HepG2 (cell line): ENCODE results near the gene A1CF. TPM values are rescaled to one million over a fixed set of nuclear protein-coding genes. Genes with fewer than 3 reads are reported as not detected.

ENCODE experiments used
- ATM ChIP-seq: fragments of 450-650 bp; IDR thresholded peaks from 2 replicates; pipeline ENCODE4 v1.7.1; 2017; ENCODE audit warnings: mild to moderate bottlenecking, borderline replicate concordance
- EHMT2 ChIP-seq: fragments of 200-600 bp; sonication (generic); IDR thresholded peaks from 2 replicates; pipeline ENCODE4 v1.7.0; 2017; ENCODE audit warnings: antibody characterized with exemption, low read depth, low read length, borderline replicate concordance
- GFI1 ChIP-seq: sonication (generic); formaldehyde crosslinking; IDR thresholded peaks from 2 replicates; pipeline ENCODE4 v1.5.0; 2020; ENCODE audit warnings: missing genetic modification reagents, mild to moderate bottlenecking, borderline replicate concordance
- HNF1A ChIP-seq, 2 experiments: sonication (generic) in 1 of 2; formaldehyde crosslinking in 1 of 2; IDR thresholded peaks; 2 replicates each; pipeline versions ENCODE4 v1.4.0 to v1.6.1; 2016 to 2020; ENCODE audit warnings: borderline replicate concordance in 1 of 2, low read depth in 1 of 2, mild to moderate bottlenecking in 1 of 2, missing genetic modification reagents in 1 of 2
- HOXA5 ChIP-seq: sonication (generic); formaldehyde crosslinking; IDR thresholded peaks from 2 replicates; pipeline ENCODE4 v1.4.0; 2020; ENCODE audit warnings: missing genetic modification reagents
- POGZ ChIP-seq: sonication (generic); formaldehyde crosslinking; IDR thresholded peaks from 2 replicates; pipeline ENCODE4 v1.4.0; 2020; ENCODE audit warnings: mild to moderate bottlenecking, missing genetic modification reagents
- PRDM15 ChIP-seq: sonication (generic); formaldehyde crosslinking; IDR thresholded peaks from 2 replicates; pipeline ENCODE4 v1.4.0; 2020; ENCODE audit warnings: missing genetic modification reagents
- REXO4 ChIP-seq: sonication (generic); formaldehyde crosslinking; IDR thresholded peaks from 2 replicates; pipeline ENCODE4 v1.8.0; 2022; ENCODE audit warnings: missing genetic modification reagents, mild to moderate bottlenecking, borderline replicate concordance
- SETDB1 ChIP-seq: sonication (generic); formaldehyde crosslinking; IDR thresholded peaks from 2 replicates; pipeline ENCODE4 v1.5.1; 2020; ENCODE audit warnings: missing genetic modification reagents, mild to moderate bottlenecking, borderline replicate concordance
- SIN3B ChIP-seq: fragments of 150-350 bp; IDR thresholded peaks from 2 replicates; pipeline ENCODE4 v1.6.1; 2014; ENCODE audit warnings: low read length
- SIX4 ChIP-seq: sonication (generic); formaldehyde crosslinking; IDR thresholded peaks from 2 replicates; pipeline ENCODE4 v1.4.0; 2020; ENCODE audit warnings: missing genetic modification reagents
- SOX6 ChIP-seq, 2 experiments: fragments of 450-650 bp in 1 of 2; sonication (generic) in 1 of 2; formaldehyde crosslinking in 1 of 2; IDR thresholded peaks; 2 replicates each; pipeline versions ENCODE4 v1.4.0 to v1.6.1; 2017 to 2020; ENCODE audit warnings: antibody characterized with exemption in 1 of 2, mild to moderate bottlenecking in 1 of 2, missing genetic modification reagents in 1 of 2
- TEAD3 ChIP-seq: optimal IDR thresholded peaks from 2 replicates; pipeline ENCODE3; 2016; ENCODE audit warnings: borderline replicate concordance
- THRA ChIP-seq: sonication (generic); formaldehyde crosslinking; IDR thresholded peaks from 2 replicates; pipeline ENCODE4 v1.4.0; 2020; ENCODE audit warnings: missing genetic modification reagents, borderline replicate concordance
- ZNF383 ChIP-seq: sonication (generic); formaldehyde crosslinking; IDR thresholded peaks from 2 replicates; pipeline ENCODE4 v1.4.0; 2020; ENCODE audit warnings: missing genetic modification reagents, mild to moderate bottlenecking, borderline replicate concordance
- ZNF839 ChIP-seq: sonication (generic); formaldehyde crosslinking; IDR thresholded peaks from 2 replicates; pipeline ENCODE4 v1.4.0; 2020; ENCODE audit warnings: missing genetic modification reagents, mild to moderate bottlenecking, borderline replicate concordance
- ZSCAN21 ChIP-seq: sonication (generic); formaldehyde crosslinking; IDR thresholded peaks from 2 replicates; pipeline ENCODE4 v1.8.0; 2022; ENCODE audit warnings: mild to moderate bottlenecking, missing genetic modification reagents, moderate library complexity, borderline replicate concordance
- polyA plus RNA-seq, 8 experiments: library from polyadenylated mRNA; depleted of rRNA in 3 of 8; stranded (reverse) in 7 of 8; unstranded in 1 of 8; fragments of >200 nt; fragmentation: Illumina TruSeq in 4 of 8; extraction: Trizol in 4 of 8; gene quantifications; 2 replicates each; pipeline versions ENCODE4 v1.2.1 to v1.2.3, GENCODE V29; 2011 to 2016; ENCODE audit warnings: low read depth in 4 of 8, missing spikeins in 1 of 8, mixed read lengths in 1 of 8; ENCODE audit not compliant: insufficient read depth in 1 of 8
- total RNA-seq, 5 experiments: library from RNA; depleted of rRNA; stranded (reverse); fragments of >200 nt; fragmentation: Illumina TruSeq; extraction: Trizol; gene quantifications; 2 replicates each; pipeline ENCODE4 v1.2.3, GENCODE V29; 2016; ENCODE audit warnings: low read depth in 1 of 5
- TF ChIP-seq, protein P1 (sequence below): sonication (generic); formaldehyde crosslinking; conservative IDR thresholded peaks from 2 replicates; pipeline ENCODE4 v1.5.0; 2020; ENCODE audit warnings: missing genetic modification reagents

The A1CF gene
- total and polyA plus RNA-seq, 2 of the 13 experiments (the other 11 are each of a cell fraction or from before 2014, with no cell fraction given), result 56.1 to 58.1 TPM

DNA sequence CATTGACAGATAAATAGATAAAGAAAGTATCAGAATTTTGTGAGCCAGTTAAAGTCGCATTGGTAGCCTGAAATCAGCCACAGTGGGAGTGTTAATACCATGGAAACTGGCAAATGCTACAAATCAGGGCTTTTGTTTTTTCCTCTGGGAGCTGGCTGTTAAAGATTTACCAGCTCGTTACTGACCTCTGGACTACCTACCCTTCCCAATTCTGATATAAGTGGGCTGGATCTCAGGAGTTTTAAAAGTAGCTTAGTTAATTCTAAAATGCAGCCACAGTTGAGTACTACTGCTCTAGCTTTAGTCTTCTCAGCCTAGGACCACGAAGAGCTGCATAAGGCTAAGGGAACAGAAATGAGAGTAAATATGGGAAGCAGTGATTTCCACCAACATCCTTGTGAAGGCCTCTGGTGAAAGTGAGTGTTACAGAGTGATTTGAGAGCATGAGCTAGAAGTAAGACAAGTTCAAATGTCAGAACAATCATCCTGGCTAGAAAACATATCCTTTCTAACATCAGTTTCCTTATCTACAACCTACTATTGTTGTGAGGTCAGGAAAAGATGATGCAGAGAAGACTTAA lies 53.2 kb downstream of the A1CF start (continued):
- TF ChIP-seq POGZ (peak; percentile 31; the same call in 1 of the 2 replicates), SETDB1 (CRISPR knock-in tag) (no peak), REXO4 (no peak), GFI1 (CRISPR knock-in tag) (peak; percentile 98), SIX4 (no peak), THRA (CRISPR knock-in tag) (no peak), EHMT2 (0 out of 2 replicates have a peak, but pooled peaks have one; percentile 30), ZNF839 (no peak), SOX6 (IDR thresholded peaks at IDR 0.05) (no peak), SOX6 (CRISPR knock-in tag; IDR thresholded peaks at IDR 0.05) (peak; percentile 36; the same call in 1 of the 2 replicates), ATM (no peak), ZNF383 (CRISPR knock-in tag) (no peak), HNF1A (IDR thresholded peaks at IDR 0.05; ENCODE audit: low read depth) (peak; percentile 82), HNF1A (CRISPR knock-in tag; IDR thresholded peaks at IDR 0.05; ENCODE audit: borderline replicate concordance) (no peak), ZSCAN21 (CRISPR knock-in tag) (no peak), TEAD3 (CRISPR knock-in tag) (no peak), HOXA5 (no peak), PRDM15 (CRISPR knock-in tag) (no peak), SIN3B (no peak)
- TF ChIP-seq, protein P1, sequence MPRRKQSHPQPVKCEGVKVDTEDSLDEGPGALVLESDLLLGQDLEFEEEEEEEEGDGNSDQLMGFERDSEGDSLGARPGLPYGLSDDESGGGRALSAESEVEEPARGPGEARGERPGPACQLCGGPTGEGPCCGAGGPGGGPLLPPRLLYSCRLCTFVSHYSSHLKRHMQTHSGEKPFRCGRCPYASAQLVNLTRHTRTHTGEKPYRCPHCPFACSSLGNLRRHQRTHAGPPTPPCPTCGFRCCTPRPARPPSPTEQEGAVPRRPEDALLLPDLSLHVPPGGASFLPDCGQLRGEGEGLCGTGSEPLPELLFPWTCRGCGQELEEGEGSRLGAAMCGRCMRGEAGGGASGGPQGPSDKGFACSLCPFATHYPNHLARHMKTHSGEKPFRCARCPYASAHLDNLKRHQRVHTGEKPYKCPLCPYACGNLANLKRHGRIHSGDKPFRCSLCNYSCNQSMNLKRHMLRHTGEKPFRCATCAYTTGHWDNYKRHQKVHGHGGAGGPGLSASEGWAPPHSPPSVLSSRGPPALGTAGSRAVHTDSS, result no peak
